HepG2 (cell line): Measurements from ENCODE around the gene PCSK6. TPM values are rescaled to one million over a fixed set of nuclear protein-coding genes. Genes with fewer than 3 reads are reported as not detected.

Source experiments
- ATAD3A ChIP-seq: sonication (generic); formaldehyde crosslinking; IDR thresholded peaks from 2 replicates; pipeline ENCODE4 v1.4.0; 2020; ENCODE audit warnings: missing genetic modification reagents
- BHLHE40 ChIP-seq: IDR thresholded peaks from 2 replicates; pipeline ENCODE4 v1.6.1; 2011; ENCODE audit warnings: low read length, improper control_type of control experiment
- CEBPB ChIP-seq: IDR thresholded peaks from 2 replicates; pipeline ENCODE4 v1.6.1; 2011; ENCODE audit warnings: low read depth, low read length, improper control_type of control experiment, borderline replicate concordance
- EEA1 ChIP-seq: sonication (generic); formaldehyde crosslinking; IDR thresholded peaks from 2 replicates; pipeline ENCODE4 v1.5.1; 2020; ENCODE audit warnings: mild to moderate bottlenecking, missing genetic modification reagents, borderline replicate concordance
- GLI4 ChIP-seq: sonication (generic); formaldehyde crosslinking; IDR thresholded peaks from 2 replicates; pipeline ENCODE4 v1.5.1; 2020; ENCODE audit warnings: missing genetic modification reagents, mild to moderate bottlenecking, moderate library complexity, borderline replicate concordance
- IRF1 ChIP-seq: sonication (generic); formaldehyde crosslinking; IDR thresholded peaks from 2 replicates; pipeline ENCODE4 v1.4.0; 2020; ENCODE audit warnings: low read depth, mild to moderate bottlenecking, missing genetic modification reagents
- KDM5A ChIP-seq: fragments of 200-600 bp; sonication (generic); IDR thresholded peaks from 2 replicates; pipeline ENCODE4 v1.7.0; 2018; ENCODE audit warnings: antibody characterized with exemption, mild to moderate bottlenecking, low read length, borderline replicate concordance
- LCORL ChIP-seq, 2 experiments: fragments of 450-650 bp in 1 of 2; sonication (generic) in 1 of 2; formaldehyde crosslinking in 1 of 2; IDR thresholded peaks; 2 replicates each; pipeline versions ENCODE4 v1.5.0 to v1.6.1; 2017 to 2020; ENCODE audit warnings: antibody characterized with exemption in 1 of 2, missing genetic modification reagents in 1 of 2
- MYC ChIP-seq: sonication (generic); formaldehyde crosslinking; IDR thresholded peaks from 2 replicates; pipeline ENCODE4 v1.9.0; 2021; ENCODE audit warnings: missing genetic modification reagents, borderline replicate concordance
- NBN ChIP-seq: fragments of 450-650 bp; conservative IDR thresholded peaks from 2 replicates; pipeline ENCODE4 v1.6.1; 2017
- NR2F1 ChIP-seq, 2 experiments: fragments of 450-650 bp in 1 of 2; formaldehyde crosslinking in 1 of 2; IDR thresholded peaks; 2 replicates each; pipeline versions ENCODE4 v1.5.0 to v1.6.1; 2016 to 2020; ENCODE audit warnings: mild to moderate bottlenecking in 1 of 2, missing compliant biosample characterization in 1 of 2, missing genetic modification reagents in 1 of 2, moderate library complexity in 1 of 2
- ONECUT2 ChIP-seq: sonication (generic); formaldehyde crosslinking; IDR thresholded peaks from 2 replicates; pipeline ENCODE4 v1.4.0; 2020; ENCODE audit warnings: missing genetic modification reagents
- REPIN1 ChIP-seq: sonication (generic); formaldehyde crosslinking; IDR thresholded peaks from 2 replicates; pipeline ENCODE4 v1.8.0; 2022; ENCODE audit warnings: missing genetic modification reagents, low read depth, mild to moderate bottlenecking, borderline replicate concordance
- SIN3A ChIP-seq: IDR thresholded peaks from 2 replicates; pipeline ENCODE4 v1.6.1; 2011; ENCODE audit warnings: low read depth, mild to moderate bottlenecking, control low read depth, low read length, borderline replicate concordance
- SMC3 ChIP-seq: IDR thresholded peaks from 2 replicates; pipeline ENCODE4 v1.6.1; 2011; ENCODE audit warnings: low read length, improper control_type of control experiment
- SRSF1 ChIP-seq: fragments of 200-400 bp; formaldehyde crosslinking; optimal IDR thresholded peaks from 2 replicates; pipeline ENCODE3; 2017; ENCODE audit warnings: mild to moderate bottlenecking, low read depth, low read length, moderate library complexity
- STAG1 ChIP-seq: sonication (generic); formaldehyde crosslinking; IDR thresholded peaks from 2 replicates; pipeline ENCODE4 v1.4.0; 2020; ENCODE audit warnings: missing genetic modification reagents
- ZBTB7A ChIP-seq: sonication (generic); formaldehyde crosslinking; IDR thresholded peaks from 2 replicates; pipeline ENCODE4 v1.8.0; 2022; ENCODE audit warnings: mild to moderate bottlenecking, missing genetic modification reagents
- ZFP37 ChIP-seq: sonication (generic); formaldehyde crosslinking; IDR thresholded peaks from 2 replicates; pipeline ENCODE4 v1.4.0; 2020; ENCODE audit warnings: missing genetic modification reagents, borderline replicate concordance
- ZKSCAN1 ChIP-seq: fragments of 150-350 bp; IDR thresholded peaks from 2 replicates; pipeline ENCODE4 v1.6.1; 2014; ENCODE audit warnings: low read length
- ZMYM2 ChIP-seq: sonication (generic); formaldehyde crosslinking; IDR thresholded peaks from 2 replicates; pipeline ENCODE4 v1.8.0; 2022; ENCODE audit warnings: mild to moderate bottlenecking, missing genetic modification reagents
- ZNF143 ChIP-seq: sonication (generic); formaldehyde crosslinking; IDR thresholded peaks from 2 replicates; pipeline ENCODE4 v1.4.0; 2020; ENCODE audit warnings: missing genetic modification reagents
- ZNF180 ChIP-seq: sonication (generic); formaldehyde crosslinking; IDR thresholded peaks from 2 replicates; pipeline ENCODE4 v1.4.0; 2020; ENCODE audit warnings: low read depth, missing genetic modification reagents, borderline replicate concordance
- ZNF30 ChIP-seq: sonication (generic); formaldehyde crosslinking; IDR thresholded peaks from 2 replicates; pipeline ENCODE4 v1.5.0; 2020; ENCODE audit warnings: mild to moderate bottlenecking, missing genetic modification reagents
- ZNF383 ChIP-seq: sonication (generic); formaldehyde crosslinking; IDR thresholded peaks from 2 replicates; pipeline ENCODE4 v1.4.0; 2020; ENCODE audit warnings: missing genetic modification reagents, mild to moderate bottlenecking, borderline replicate concordance
- ZNF652 ChIP-seq: IDR thresholded peaks from 2 replicates; pipeline ENCODE4 v1.6.1; 2016; ENCODE audit warnings: low read depth, borderline replicate concordance
- ZNF761 ChIP-seq: sonication (generic); formaldehyde crosslinking; conservative IDR thresholded peaks from 2 replicates; pipeline ENCODE4 v1.4.0; 2020; ENCODE audit warnings: mild to moderate bottlenecking, missing genetic modification reagents
- ZNF772 ChIP-seq: sonication (generic); formaldehyde crosslinking; IDR thresholded peaks from 2 replicates; pipeline ENCODE4 v1.5.0; 2020; ENCODE audit warnings: mild to moderate bottlenecking, missing genetic modification reagents
- ZSCAN22 ChIP-seq: sonication (generic); formaldehyde crosslinking; IDR thresholded peaks from 2 replicates; pipeline ENCODE4 v1.4.0; 2020; ENCODE audit warnings: mild to moderate bottlenecking, missing genetic modification reagents
- ZSCAN25 ChIP-seq: sonication (generic); formaldehyde crosslinking; IDR thresholded peaks from 2 replicates; pipeline ENCODE4 v1.8.0; 2022; ENCODE audit warnings: mild to moderate bottlenecking, missing genetic modification reagents
- polyA plus RNA-seq, 8 experiments: library from polyadenylated mRNA; depleted of rRNA in 3 of 8; stranded (reverse) in 7 of 8; unstranded in 1 of 8; fragments of >200 nt; fragmentation: Illumina TruSeq in 4 of 8; extraction: Trizol in 4 of 8; gene quantifications; 2 replicates each; pipeline versions ENCODE4 v1.2.1 to v1.2.3, GENCODE V29; 2011 to 2016; ENCODE audit warnings: low read depth in 4 of 8, missing spikeins in 1 of 8, mixed read lengths in 1 of 8; ENCODE audit not compliant: insufficient read depth in 1 of 8
- total RNA-seq, 5 experiments: library from RNA; depleted of rRNA; stranded (reverse); fragments of >200 nt; fragmentation: Illumina TruSeq; extraction: Trizol; gene quantifications; 2 replicates each; pipeline ENCODE4 v1.2.3, GENCODE V29; 2016; ENCODE audit warnings: low read depth in 1 of 5
- TF ChIP-seq, protein P1 (sequence below): sonication (generic); formaldehyde crosslinking; IDR thresholded peaks from 2 replicates; pipeline ENCODE4 v1.8.0; 2022; ENCODE audit warnings: mild to moderate bottlenecking, missing genetic modification reagents

PCSK6 gene
- total and polyA plus RNA-seq, 2 of the 13 experiments (the other 11 are each of a cell fraction or from before 2014, with no cell fraction given) = 56.5 to 155 TPM

DNA sequence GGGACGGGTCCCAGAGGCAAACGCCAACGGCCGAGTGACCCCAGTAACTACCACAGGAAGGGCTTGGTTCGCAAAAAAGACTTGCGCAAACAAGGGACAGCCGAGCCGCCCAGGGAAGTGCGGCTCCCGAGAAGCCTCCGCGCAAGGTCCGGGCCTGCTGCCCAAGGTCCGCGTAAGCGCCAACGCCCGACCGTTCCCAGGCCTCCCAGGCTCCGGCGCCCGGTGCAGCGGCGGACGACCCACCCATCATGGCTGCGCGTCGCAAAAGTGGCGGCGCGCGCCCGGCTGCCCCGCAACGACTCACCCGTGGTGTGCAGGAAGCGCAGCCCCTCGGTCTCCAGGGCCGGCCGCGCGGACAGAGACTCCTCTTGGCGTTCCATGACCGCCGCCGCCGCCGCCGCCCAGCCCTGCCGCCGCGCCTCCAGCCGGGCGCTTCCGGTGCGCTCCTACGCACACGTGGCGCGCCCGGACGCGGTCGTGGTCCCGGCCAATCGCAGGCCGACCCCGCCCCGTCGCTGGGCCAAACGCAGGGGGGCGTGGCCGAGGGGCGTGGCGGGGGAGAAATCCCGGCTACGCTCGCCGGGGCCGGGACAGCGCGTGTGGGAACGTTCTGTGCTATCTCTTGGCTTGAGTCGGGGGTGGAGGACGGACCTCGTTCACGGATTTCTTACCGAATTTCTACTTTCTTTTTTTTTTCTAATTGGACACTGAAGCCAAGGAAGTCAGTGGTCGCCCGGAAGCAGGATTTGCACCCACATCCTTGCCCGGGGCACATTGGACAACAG is 212.3 kb downstream of the PCSK6 start, which contains the start of gene SELENOS (continued):
- TF ChIP-seq ZNF772 (CRISPR knock-in tag) (no peak), IRF1 (CRISPR knock-in tag) (no peak), ZNF761 (CRISPR knock-in tag) (peak; percentile 95), GLI4 (no peak), SRSF1 (no peak), NR2F1 (CRISPR knock-in tag; IDR thresholded peaks at IDR 0.05) (no peak), ZBTB7A (CRISPR knock-in tag) (no peak), ZNF383 (no peak), BHLHE40 (no peak), EEA1 (CRISPR knock-in tag) (peak; percentile 22; the same call in 1 of the 2 replicates), SIN3A (peak; percentile 80; the same call in 1 of the 2 replicates), STAG1 (CRISPR knock-in tag) (no peak), ZNF652 (CRISPR knock-in tag) (no peak), ZSCAN22 (CRISPR knock-in tag) (no peak), CEBPB (peak; percentile 51; the same call in 1 of the 2 replicates), ZMYM2 (no peak), ATAD3A (no peak), ZNF180 (CRISPR knock-in tag) (no peak), ZFP37 (CRISPR knock-in tag) (no peak), LCORL (IDR thresholded peaks at IDR 0.05) (no peak), LCORL (CRISPR knock-in tag; IDR thresholded peaks at IDR 0.05) (no peak), ZKSCAN1 (no peak), KDM5A (peak; percentile 59; the same call in 1 of the 2 replicates), ZSCAN25 (CRISPR knock-in tag) (no peak), REPIN1 (CRISPR knock-in tag) (peak; percentile 75; the same call in 1 of the 2 replicates), ONECUT2 (CRISPR knock-in tag) (no peak), ZNF143 (CRISPR knock-in tag) (no peak), SMC3 (no peak), NBN (no peak), MYC (CRISPR knock-in tag) (peak; percentile 76), ZNF30 (CRISPR knock-in tag) (no peak)
- TF ChIP-seq, protein P1, sequence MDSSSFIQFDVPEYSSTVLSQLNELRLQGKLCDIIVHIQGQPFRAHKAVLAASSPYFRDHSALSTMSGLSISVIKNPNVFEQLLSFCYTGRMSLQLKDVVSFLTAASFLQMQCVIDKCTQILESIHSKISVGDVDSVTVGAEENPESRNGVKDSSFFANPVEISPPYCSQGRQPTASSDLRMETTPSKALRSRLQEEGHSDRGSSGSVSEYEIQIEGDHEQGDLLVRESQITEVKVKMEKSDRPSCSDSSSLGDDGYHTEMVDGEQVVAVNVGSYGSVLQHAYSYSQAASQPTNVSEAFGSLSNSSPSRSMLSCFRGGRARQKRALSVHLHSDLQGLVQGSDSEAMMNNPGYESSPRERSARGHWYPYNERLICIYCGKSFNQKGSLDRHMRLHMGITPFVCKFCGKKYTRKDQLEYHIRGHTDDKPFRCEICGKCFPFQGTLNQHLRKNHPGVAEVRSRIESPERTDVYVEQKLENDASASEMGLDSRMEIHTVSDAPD (CRISPR knock-in tag) = no peak
